Cardiac fibroblast (primary cell): ENCODE data around the gene MDFIC.

Experiments
- DNase-seq, 2 donors: peaks; one replicate each; pipeline versions ENCODE4 v3.0.0 to v3.0.0-alpha.2; 2010; ENCODE audit warnings: low read depth in 2 of 2
- H3K4me3 ChIP-seq, 2 donors: replicated peaks in 1 of 2; 1 replicate in 1 of 2; 2 replicates in 1 of 2; pipeline ENCODE4 v1.5.1; 2011; ENCODE audit warnings: low read depth in 2 of 2, low read length in 2 of 2, mild to moderate bottlenecking in 2 of 2, moderate library complexity in 1 of 2
- TF ChIP-seq, protein P1 (sequence below): IDR thresholded peaks from one replicate; pipeline ENCODE4 v1.5.1; 2011; ENCODE audit warnings: low read depth, mild to moderate bottlenecking, low read length, inconsistent platforms

MDFIC gene

DNA sequence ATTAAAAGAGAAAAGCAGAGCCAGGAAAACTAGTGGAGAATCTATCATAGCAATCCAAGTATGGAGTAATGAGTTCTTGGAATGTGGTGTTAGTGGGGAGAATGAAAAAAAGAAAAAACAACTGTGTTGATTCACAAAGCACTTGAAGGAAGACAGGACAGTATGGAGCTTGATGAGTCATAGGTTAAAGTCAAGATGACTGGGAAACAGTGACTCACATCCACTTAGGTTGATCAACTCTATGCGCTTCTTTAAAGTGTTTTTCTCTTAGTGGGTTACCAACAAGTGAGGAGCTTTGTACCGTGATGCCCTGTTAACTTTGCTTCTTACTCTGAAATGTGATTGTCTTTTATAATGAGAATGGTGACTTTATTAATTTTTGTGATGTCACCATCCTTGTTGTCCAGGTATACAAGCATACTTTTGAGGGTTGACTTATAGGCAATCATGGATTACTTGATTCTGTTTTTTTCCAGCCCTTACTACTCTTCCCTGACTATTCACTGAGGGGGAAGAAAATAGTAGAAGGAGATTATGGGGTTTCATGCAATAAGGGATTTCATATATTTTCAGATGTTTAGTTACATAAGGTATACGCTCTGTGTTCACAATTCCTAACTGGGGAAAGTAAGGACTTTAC lies 32.1 kb upstream of the MDFIC start:
- DNase-seq, result peak; percentile 94 to 98
- no peak overlapping the region for H3K4me3 ChIP-seq
- TF ChIP-seq, protein P1, sequence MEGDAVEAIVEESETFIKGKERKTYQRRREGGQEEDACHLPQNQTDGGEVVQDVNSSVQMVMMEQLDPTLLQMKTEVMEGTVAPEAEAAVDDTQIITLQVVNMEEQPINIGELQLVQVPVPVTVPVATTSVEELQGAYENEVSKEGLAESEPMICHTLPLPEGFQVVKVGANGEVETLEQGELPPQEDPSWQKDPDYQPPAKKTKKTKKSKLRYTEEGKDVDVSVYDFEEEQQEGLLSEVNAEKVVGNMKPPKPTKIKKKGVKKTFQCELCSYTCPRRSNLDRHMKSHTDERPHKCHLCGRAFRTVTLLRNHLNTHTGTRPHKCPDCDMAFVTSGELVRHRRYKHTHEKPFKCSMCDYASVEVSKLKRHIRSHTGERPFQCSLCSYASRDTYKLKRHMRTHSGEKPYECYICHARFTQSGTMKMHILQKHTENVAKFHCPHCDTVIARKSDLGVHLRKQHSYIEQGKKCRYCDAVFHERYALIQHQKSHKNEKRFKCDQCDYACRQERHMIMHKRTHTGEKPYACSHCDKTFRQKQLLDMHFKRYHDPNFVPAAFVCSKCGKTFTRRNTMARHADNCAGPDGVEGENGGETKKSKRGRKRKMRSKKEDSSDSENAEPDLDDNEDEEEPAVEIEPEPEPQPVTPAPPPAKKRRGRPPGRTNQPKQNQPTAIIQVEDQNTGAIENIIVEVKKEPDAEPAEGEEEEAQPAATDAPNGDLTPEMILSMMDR, result no peak

DNA sequence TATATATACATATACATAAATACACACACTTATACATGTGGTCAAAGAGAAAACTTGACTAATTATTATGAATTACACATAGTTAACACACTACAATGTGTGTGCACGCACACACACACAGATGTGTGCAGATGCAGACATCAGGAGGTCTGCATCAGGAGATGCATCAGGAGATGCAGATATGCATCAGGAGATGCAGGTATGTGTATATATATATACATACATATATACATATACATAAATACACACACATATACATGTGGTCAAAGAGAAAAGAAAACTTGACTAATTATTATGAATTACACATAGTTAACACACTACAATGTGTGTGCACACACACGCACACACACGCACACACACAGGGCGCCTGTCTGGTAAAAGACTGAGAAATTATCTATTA lies 31.3 kb upstream of the MDFIC start:
- TF ChIP-seq, protein P1, result no peak

DNA sequence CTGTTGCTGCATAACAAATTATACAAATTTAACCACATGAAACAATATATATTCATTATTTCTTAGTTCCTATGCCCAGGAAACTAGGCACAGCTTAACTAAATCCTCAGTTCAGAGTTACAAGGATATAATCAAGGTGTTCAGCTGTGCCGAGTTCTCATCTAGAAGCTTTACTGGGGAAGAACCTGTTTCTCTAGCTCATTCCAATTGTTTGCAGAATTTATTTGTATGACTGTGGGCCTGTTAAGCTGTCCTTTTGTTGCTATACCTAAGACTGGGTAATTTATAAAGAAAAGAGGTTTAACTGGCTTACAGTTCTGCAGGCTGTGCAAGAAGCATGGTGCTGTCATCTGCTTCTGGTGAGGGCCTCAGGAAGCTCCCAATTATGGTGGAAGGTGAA lies 21.8 kb upstream of the MDFIC start:
- no peak overlapping the region for H3K4me3 ChIP-seq
- TF ChIP-seq, protein P1, result no peak
- DNase-seq, result no peak

More for the DNA sequence above, 31.3 kb upstream of the MDFIC start:
- H3K4me3 ChIP-seq, result no peak overlapping the region
- DNase-seq, result no peak

DNA sequence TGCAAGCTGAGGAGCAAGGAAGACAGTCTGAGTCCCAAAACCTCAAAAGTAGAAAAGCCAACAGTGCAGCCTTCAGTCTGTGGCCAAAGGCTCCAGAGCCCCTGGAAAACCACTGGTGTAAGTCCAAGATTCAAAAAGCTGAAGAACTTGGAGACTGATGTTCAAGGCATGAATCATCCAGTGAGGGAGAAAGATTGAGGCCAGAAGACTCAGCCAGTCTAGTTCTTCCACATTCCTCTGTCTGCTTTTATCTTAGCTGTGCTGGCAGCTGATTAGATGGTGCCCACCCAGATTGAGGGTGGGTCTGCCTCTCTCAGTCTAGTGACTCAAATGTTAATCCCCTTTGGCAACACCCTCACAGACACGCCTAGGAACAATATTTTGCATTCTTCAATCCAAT lies 20.1 kb upstream of the MDFIC start:
- peak; percentile 42 to 67 for DNase-seq
- no peak overlapping the region for H3K4me3 ChIP-seq
- TF ChIP-seq, protein P1, result no peak

DNA sequence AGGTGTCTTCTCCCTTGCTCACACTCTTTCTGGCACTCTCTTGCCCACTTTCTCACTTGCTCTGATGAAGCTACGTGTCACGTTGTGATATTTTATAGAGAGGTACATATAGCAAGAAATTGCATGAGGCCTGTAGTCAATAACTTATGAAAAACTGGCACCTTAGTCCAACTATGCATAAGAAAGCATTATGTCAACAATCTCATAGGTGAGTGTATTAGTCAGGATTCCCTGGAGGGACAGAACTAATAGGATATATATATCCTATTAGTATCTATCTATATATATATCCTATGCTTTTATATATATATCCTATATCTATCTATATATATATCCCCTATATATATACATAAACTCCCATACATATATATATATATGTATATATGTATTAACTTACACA lies 18.8 kb upstream of the MDFIC start:
- TF ChIP-seq, protein P1, result no peak
- H3K4me3 ChIP-seq, result no peak overlapping the region
- DNase-seq, result no peak

DNA sequence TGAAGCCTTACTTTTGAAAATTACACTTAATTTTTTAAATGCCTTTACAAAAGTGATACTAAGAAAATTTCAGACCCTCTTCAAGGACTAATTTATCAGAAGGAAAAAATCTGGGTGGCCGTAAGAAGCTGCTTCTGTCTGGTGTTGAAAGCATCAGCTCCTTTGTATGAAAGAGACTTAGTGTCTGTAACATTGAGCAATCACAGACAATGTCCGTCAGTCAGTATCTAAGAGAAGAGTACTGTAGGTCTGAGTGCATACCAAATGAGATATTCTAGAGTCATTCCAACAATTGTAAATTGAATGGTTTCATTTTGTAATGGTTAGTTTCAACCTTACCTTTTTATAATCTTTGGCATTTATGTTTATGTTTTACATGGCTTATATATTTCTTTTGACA lies 11.1 kb upstream of the MDFIC start:
- TF ChIP-seq, protein P1, result no peak
- H3K4me3 ChIP-seq, result no peak overlapping the region
- peak; percentile 50 to 60 for DNase-seq

DNA sequence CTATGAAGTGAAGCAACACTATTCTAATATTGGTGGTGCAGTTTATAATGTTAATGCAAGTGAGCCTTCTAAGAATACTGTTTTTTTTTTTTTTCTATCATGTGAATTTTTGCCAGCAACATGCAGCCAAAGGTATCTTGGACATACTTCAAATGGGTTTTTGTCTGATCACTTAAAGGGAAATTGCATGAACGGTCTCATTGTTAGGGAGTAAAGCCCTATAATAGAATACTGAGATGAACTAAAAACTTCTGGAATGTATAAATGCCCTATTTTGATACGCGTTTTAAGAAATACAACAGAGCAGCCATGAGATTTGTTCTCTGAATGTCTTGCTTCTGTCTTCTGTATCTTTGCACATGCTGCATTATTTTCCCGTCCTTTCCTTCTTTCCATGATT lies 10.5 kb upstream of the MDFIC start:
- H3K4me3 ChIP-seq, result no peak overlapping the region
- TF ChIP-seq, protein P1, result no peak
- DNase-seq, result no peak
